ENCODE measurements around the gene DUSP12.

DNA sequence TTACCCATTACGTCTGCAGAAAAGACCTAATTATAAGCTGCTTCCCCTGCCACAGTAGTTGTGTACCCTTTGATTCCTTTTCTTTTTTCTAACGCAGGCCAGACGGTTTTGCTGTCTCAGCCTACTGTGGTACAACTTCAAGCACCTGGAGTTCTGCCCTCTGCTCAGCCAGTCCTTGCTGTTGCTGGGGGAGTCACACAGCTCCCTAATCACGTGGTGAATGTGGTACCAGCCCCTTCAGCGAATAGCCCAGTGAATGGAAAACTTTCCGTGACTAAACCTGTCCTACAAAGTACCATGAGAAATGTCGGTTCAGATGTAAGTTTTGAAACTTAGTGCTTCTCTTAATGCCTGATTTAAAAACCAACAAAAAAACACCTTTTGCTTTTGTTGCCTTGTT is 52.4 kb downstream of the DUSP12 start:
- TF ChIP-seq, protein P1, sequence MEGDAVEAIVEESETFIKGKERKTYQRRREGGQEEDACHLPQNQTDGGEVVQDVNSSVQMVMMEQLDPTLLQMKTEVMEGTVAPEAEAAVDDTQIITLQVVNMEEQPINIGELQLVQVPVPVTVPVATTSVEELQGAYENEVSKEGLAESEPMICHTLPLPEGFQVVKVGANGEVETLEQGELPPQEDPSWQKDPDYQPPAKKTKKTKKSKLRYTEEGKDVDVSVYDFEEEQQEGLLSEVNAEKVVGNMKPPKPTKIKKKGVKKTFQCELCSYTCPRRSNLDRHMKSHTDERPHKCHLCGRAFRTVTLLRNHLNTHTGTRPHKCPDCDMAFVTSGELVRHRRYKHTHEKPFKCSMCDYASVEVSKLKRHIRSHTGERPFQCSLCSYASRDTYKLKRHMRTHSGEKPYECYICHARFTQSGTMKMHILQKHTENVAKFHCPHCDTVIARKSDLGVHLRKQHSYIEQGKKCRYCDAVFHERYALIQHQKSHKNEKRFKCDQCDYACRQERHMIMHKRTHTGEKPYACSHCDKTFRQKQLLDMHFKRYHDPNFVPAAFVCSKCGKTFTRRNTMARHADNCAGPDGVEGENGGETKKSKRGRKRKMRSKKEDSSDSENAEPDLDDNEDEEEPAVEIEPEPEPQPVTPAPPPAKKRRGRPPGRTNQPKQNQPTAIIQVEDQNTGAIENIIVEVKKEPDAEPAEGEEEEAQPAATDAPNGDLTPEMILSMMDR (IDR thresholded peaks at IDR 0.05) = no peak
- no peak for TF ChIP-seq POLR2A (IDR thresholded peaks at IDR 0.05)

All from Peyer's patch (tissue), 4 donors.